ENCODE measurements around the gene MRI1.

GRCh38 chr19:13781547-13781946 is 17.2 kb downstream of the MRI1 start:
- TF ChIP-seq POLR2AphosphoS5 (IDR thresholded peaks at IDR 0.05; ENCODE audit: low read depth, low read length) = no peak
- TF ChIP-seq POLR2A (IDR thresholded peaks at IDR 0.05; ENCODE audit: low read depth, low read length) = no peak

Data from GM12892 (cell line).